Measurements from ENCODE around the gene MXRA8.

DNA sequence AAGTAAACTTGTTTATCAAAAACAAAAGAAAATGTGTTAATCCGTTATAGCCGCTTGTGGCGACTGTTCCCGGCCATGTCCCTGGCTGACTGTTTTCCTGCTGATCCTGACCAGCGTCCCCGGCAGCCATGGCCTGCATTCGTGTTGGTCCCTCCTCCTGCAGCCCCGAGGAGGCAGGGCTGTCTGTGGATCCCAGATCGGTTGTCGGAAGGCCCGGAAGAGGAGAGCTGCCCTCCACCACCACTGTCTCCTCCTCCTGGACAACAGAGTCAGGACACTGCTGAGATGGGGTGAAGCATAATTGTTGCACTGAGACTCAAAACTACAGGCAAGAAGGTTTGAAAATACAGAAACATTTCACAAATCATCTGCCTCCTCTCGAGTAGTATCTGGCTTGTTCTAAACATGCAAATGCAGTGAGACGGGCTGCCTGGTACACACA, 3.6 kb upstream of the MXRA8 start:
- TF ChIP-seq, protein P1, sequence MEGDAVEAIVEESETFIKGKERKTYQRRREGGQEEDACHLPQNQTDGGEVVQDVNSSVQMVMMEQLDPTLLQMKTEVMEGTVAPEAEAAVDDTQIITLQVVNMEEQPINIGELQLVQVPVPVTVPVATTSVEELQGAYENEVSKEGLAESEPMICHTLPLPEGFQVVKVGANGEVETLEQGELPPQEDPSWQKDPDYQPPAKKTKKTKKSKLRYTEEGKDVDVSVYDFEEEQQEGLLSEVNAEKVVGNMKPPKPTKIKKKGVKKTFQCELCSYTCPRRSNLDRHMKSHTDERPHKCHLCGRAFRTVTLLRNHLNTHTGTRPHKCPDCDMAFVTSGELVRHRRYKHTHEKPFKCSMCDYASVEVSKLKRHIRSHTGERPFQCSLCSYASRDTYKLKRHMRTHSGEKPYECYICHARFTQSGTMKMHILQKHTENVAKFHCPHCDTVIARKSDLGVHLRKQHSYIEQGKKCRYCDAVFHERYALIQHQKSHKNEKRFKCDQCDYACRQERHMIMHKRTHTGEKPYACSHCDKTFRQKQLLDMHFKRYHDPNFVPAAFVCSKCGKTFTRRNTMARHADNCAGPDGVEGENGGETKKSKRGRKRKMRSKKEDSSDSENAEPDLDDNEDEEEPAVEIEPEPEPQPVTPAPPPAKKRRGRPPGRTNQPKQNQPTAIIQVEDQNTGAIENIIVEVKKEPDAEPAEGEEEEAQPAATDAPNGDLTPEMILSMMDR (IDR thresholded peaks at IDR 0.05; ENCODE audit: insufficient read depth, low read length, poor library complexity, severe bottlenecking), result no peak
- no peak for TF ChIP-seq EZH2phosphoT487 (conservative IDR thresholded peaks at IDR 0.05; ENCODE audit: low read length)
